GM18526 (cell line): ENCODE results near the gene ITPR2.

Source experiments
- POLR2A ChIP-seq: IDR thresholded peaks from 3 replicates; pipeline ENCODE4 v1.6.1; 2011; ENCODE audit not compliant: insufficient read length; ENCODE audit errors: extremely low read depth

Gene ITPR2

DNA sequence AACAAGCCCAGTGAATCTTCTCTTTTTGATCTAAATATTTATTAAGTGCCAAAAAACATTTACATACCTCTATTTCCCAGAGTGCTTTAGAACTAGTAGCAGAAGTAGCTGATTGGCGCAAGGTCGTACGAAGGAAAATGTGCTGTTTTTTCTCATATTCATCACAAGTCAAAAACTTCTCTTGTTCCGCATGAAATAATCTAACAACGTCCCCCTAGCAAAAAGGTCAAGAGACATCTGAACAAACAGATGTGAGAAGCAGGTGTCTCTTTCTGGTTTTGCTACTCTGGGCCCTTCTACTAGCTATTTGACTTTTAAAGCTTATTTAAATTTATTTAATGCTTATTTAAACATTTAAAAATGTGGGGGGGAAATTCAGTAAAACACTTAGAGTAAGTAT lies 117.8 kb downstream of the ITPR2 start:
- TF ChIP-seq POLR2A: no peak

DNA sequence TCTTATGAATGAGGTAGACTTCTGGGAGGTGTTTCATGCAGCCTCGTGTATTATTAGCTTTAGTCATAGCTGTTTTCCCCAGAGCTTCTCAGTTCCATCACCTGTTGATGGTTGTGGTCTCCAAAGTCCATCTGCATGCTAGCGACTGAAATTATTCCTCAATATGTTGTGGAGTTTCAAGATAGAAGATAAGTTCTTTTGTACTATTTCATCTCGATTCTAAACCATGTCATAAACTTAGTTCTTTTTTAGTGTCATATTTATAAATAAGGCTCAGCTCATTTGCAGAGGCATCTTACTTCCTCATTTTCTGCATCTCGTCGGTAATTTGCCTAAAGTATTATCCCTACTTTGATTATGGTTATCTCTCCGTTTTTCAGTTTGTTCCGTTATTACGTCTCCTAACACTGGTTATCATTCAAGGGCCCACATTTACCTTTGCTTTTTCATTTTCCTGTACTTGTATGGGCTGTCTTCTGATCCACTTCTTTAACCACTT lies 119.1 kb downstream of the ITPR2 start:
- TF ChIP-seq POLR2A: no peak

DNA sequence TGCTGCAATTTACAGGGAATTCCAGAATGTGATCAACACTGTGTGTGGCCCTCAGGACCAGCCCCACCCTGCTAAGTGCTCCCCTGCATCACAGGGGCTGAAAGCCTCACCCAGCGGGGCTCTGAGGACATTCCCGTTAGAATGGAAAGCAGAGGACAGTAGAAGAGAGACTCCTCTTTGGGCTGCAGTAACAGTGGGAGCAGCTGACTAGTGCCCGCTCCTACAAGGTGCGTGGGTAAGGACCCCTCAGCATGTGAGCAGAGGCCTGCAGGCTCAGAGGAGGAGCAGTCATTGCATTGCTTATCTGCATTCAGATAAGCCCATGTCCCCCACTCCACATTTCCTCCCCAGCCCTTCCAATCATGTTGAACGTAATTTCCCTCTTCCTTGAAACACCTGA lies 120.1 kb downstream of the ITPR2 start:
- no peak for TF ChIP-seq POLR2A

DNA sequence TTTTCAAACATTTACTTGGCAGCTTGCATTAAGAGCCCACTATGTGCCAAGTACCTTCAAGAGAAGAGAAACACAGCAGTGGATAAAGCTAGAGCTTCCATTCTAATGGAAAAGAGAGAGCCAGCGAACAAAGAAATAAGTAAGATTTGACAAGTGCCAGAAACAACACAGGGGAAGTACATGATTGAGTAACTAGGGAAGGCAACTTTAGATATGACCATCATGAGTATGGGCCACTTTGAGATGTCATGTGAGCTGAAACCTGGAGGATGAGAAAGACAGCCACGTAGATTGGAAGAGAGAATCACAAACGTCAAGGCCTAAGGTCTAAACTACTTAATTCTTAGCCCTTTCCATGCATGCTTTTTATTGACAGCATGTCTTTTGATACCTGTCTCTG lies 121.4 kb downstream of the ITPR2 start:
- TF ChIP-seq POLR2A: no peak

DNA sequence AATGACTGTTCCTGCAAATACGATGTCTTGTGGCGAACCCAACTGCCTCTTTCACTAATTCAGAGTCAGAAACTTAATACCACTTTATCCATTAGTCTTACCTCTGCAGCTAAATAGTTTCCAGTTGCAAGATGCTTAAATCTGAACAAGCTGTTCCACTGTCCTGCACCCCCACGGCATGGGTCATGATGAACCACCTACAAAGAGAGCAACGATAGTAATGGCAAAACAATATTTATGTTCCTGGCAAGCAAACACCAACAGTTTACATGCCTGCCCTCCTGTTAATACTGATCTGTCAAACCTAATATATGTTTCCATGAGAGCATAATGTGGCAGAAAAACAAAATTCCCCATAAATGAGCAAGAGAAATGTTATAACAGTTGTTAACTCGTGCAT lies 121.9 kb downstream of the ITPR2 start:
- TF ChIP-seq POLR2A: no peak

DNA sequence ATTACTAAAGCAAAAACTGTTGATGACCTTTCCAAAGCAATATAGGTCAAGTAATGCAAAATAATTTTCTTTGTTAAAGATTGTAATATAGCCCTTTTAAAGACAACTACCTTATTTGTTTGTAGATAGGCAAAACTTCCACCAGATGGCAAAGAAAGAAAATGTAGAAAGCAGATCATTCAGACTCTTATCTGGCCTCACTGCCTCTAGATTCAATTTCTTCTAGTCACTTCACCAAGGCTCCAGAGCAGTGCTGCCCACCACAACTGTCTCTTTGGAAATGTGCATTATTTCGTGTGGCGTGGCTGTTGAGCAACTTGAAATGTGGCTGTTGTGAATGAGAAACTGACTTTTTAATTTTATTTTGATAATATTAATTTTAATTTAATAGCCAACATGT lies 127.1 kb downstream of the ITPR2 start:
- no peak for TF ChIP-seq POLR2A

DNA sequence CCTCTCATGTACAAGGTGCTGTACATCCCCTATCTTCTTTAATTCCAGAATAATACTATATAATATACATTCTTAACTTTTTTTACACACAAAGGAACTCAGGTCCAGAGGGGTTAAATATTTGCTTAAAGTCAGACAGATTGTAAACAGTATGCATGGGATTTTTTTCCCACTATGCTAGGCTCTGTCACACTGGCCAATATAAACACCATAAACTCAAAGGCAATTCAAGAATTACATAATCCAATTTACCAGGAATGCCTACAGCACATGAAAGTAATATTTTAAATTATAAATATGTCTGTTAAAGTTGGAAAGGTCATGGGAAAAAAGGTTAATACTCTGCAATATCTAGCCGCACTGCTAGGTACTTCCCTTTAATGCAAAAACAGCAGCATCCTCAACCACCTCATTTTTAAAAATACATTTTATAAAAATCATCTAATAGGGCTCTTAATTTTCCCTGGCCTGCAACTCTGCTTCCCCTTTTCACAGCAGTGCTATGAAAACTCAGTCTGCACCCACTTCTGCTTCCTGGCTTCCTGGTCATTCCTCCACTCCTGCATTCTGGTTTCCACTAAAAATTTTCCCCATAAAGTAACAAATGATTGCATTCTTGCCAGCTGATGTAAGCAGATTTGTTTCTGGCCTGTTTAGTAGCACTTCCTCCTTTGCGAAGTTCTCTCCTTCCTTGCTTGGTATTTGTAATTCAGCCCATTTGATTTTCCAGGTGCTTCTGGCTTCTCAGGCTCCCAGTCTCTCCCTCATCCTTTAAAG lies 128.1 kb downstream of the ITPR2 start:
- TF ChIP-seq POLR2A: no peak

DNA sequence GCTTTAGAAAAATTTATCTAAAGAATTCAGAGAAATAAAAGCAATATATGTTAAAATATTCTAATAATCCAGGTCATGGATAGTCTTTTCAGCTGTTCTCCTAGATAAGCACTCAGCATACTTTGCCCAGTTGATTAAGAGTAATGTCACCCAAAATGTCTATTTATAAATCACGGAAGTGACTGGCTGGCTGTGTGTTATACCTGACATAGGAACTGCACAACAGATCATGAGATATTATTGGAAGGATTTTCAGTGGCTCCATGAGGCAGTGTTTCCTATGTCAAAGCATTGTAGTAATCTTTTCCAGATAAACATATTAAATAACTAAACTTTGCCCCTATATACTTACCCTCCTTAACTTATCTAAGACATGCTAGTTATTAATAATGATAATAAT lies 128.8 kb downstream of the ITPR2 start:
- no peak for TF ChIP-seq POLR2A

DNA sequence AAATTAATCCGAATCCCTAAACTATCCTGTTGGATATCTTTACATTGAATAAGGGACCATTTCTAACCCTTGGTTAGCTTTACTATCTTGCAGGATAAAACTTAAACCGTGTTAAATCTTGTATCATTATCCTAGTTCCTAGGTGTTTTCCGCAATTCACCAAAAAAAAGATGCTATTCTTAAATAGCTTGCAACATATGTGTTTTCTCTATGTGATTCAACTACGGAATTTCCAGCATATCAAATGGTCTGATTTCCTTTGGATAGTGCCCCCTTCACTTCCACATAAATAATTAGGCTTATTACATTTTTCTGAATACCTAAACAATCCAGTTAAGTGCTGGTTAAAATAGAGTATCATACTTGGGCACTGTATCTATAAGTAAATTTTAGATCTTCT lies 130.3 kb downstream of the ITPR2 start:
- TF ChIP-seq POLR2A: no peak

DNA sequence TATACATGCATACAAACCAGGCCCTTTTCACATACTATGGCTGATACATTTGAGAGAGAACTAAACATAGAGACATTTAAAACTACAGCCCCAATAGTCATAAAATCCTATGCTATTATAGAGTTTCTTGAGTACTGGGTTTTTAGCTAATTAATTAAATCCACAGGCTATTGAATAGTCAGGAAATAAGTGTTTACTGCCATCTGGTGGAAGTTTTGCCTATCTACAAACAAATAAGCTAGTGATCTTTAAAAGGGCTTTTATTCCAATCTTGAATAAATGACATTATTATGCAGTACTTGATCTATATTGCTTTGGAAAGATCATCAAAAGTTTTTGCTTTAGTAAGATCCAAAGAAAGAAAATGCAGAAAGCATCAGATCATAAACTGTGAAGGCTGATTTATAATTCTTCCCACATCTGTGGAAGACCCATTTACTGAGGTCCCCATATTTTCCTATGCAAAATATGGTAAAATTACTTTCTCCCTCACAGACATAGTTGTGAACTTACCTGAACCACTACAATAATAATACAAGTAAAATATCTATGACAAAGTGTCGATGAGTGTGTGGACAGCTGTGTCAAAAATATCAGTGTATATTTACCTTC lies 131.3 kb downstream of the ITPR2 start:
- no peak for TF ChIP-seq POLR2A

DNA sequence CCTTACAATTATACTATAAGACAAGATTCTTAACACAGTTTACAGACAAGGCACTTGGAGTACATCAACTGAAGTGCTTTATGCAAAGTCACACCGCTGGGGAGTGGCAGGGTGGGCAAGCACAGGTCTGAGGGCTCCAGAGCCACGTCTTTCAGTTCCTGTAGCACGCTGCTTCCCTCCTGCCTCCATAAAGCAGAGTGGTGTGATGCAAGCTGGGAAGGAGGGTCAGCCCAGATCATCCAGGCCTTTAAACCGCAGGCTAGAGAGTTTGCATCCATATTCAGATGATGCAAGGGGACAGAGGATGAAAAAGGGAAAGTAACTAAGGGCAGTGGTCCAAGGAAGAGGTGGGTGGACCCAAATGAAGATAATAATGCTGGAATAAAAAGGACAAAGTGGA lies 132.6 kb downstream of the ITPR2 start:
- TF ChIP-seq POLR2A: no peak

DNA sequence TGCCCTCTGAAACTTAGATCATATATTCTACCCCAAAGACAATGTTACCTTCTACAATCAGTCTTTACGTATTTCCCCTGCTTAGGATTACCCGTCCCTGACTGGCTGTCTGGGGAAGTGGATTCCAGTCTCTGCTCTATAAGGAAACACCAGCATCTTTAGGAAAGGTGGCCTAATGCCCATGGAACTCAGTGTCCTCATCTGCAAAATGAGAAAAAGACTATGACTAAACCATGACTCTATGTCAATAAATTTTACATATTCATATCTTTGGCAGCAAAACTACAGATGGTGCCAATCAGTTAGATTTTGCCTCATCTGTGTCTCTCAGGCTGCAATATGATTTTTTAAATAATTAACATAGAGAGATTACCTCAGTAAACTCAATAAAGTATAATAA lies 133.8 kb downstream of the ITPR2 start:
- TF ChIP-seq POLR2A: no peak

DNA sequence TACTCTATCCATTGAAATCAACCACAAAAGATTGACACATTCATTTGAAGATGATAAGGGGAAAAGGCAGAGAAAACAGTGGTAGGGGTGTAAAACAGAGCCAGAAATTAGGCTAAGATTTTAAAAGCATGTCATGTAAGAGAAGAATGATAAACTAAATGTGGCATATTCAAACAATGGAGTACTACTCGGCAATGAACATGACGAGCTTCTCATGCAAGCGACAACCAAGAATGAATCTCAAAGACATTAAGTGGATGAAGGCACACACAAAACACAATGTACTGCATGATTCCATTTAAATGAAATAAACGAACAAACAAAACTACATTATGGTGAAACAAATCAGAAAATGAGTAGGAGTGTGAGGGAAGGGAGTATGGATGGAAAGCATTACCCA lies 134.8 kb downstream of the ITPR2 start:
- no peak for TF ChIP-seq POLR2A

DNA sequence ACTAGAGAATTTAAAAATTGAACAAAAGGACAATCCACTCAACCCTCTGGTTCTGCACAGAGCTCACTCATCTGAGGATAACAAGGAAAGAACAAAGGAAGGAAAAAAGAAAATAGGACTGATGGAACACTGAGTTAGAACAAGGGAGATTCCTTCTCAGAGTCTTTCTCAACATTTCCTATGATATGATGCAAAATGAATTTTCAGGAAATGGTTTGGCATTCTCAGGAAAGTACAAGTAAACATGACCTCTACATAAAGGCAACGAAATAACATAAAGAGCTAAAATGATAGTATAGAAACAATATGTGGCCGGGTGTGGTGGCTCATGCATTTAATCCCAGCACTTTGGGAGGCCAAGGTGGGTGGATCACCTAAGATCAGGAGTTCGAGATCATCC lies 135.8 kb downstream of the ITPR2 start:
- no peak for TF ChIP-seq POLR2A

DNA sequence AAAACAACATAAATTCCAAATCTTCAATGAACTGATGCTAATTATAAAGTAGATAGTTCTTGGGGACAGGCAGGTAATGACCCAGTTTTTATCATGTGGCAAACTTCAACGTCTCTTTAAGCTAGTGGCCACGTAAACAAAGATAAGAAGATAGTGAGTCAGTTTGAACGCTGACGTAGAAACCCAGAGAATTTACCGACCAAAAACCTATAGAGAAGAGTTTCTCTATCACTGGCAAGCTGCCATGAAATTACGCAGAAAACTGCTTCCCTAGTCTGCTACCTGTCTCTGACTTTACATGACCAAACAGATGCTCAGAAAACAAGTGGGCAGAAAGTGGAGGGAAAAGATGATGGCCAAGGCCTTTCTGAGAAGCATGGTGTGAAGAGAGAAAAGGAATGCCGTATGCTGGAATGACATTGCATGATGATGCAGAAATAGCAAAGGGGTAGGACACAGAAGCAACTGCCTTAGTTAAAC lies 136.3 kb downstream of the ITPR2 start:
- no peak for TF ChIP-seq POLR2A

DNA sequence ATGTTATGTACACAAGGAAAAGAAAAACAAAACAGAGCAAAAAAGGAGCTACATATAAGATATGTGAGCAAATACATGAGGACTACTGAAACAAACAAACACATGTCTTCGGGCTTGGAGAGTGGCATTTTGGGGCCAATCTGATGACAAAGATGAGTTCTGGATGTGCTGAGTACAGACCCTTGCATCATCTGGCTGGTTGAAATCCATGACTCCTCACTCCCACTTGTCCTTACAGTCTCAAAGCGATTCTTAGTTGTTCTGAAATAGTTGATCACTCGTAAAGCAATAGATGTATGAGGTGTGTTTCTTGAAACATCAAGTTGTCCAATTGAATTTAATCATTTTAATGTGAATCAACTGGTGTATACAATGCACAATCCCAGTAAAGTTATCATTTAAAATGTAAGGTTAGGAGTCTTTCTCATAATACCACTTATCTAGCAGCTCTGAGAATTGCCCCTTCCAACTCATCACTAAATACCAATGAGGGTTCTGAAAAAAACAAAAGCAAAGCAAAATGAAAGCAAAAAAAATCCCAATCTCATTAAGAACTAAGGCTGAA lies 136.9 kb downstream of the ITPR2 start:
- TF ChIP-seq POLR2A: no peak
